Endothelial cell of umbilical vein (primary cell): ENCODE measurements around the gene PRAMEF5.
"Not testable (repeated sequence)": the region's sequence is repeated elsewhere in the genome, so short reads cannot be mapped to it uniquely, and the experiment has no call there.

Source experiments
- POLR2A ChIP-seq: IDR thresholded peaks from 2 replicates; pipeline ENCODE4 v1.6.1; 2012; ENCODE audit warnings: low read depth, mild to moderate bottlenecking, control low read depth, low read length
- TF ChIP-seq, protein P1 (sequence below), 2 donors: IDR thresholded peaks; 1 replicate in 1 of 2; 2 replicates in 1 of 2; pipeline ENCODE4 v1.5.1; 2011; ENCODE audit warnings: low read length in 2 of 2, mild to moderate bottlenecking in 2 of 2, moderate library complexity in 2 of 2, control low read depth in 1 of 2, inconsistent platforms in 1 of 2, low read depth in 1 of 2; ENCODE audit not compliant: insufficient read depth in 1 of 2; ENCODE audit errors: extremely low read depth in 1 of 2
- TF ChIP-seq, protein P2 (sequence below): IDR thresholded peaks from 2 replicates; pipeline ENCODE4 v1.6.1; 2011; ENCODE audit not compliant: insufficient read depth, insufficient read length

DNA sequence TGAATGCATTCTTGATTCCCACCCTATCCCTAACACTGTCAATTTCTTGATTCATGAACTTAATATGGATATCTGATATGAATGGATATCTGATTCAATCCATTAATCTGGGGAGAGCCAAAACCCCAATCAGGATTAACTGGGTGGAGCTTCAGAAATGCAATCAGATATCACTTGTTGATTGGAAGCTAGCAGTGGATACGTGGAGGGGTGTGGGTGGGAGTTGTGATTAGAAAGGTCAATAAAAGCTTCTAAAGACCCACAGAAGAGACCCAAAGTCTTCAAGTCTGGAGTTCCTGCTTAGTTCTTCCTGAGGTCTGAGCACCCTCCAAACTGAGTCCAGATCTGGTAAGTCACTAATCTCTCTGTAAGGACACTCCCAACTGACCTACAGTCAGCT is 49.2 kb downstream of the PRAMEF5 start, which contains the start of gene PRAMEF33:
- TF ChIP-seq, protein P1, sequence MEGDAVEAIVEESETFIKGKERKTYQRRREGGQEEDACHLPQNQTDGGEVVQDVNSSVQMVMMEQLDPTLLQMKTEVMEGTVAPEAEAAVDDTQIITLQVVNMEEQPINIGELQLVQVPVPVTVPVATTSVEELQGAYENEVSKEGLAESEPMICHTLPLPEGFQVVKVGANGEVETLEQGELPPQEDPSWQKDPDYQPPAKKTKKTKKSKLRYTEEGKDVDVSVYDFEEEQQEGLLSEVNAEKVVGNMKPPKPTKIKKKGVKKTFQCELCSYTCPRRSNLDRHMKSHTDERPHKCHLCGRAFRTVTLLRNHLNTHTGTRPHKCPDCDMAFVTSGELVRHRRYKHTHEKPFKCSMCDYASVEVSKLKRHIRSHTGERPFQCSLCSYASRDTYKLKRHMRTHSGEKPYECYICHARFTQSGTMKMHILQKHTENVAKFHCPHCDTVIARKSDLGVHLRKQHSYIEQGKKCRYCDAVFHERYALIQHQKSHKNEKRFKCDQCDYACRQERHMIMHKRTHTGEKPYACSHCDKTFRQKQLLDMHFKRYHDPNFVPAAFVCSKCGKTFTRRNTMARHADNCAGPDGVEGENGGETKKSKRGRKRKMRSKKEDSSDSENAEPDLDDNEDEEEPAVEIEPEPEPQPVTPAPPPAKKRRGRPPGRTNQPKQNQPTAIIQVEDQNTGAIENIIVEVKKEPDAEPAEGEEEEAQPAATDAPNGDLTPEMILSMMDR (IDR thresholded peaks at IDR 0.05; ENCODE audit: extremely low read depth in 1 of 2, insufficient read depth in 1 of 2, low read depth in 1 of 2, low read length in 2 of 2), result not testable (repeated sequence)
- TF ChIP-seq, protein P2, sequence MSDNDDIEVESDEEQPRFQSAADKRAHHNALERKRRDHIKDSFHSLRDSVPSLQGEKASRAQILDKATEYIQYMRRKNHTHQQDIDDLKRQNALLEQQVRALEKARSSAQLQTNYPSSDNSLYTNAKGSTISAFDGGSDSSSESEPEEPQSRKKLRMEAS, result not testable (repeated sequence)
- TF ChIP-seq POLR2A, result not testable (repeated sequence)
